SKM-1 treated with dmso at 0.1 percent for 144 hours (cell line): ENCODE data around the gene FRMD1.

Experiments used
- DNase-seq: peaks from one replicate; lab custom pipeline; 2025; ENCODE audit not compliant: unreplicated experiment; lab: John Stamatoyannopoulos, UW

The FRMD1 gene

DNA sequence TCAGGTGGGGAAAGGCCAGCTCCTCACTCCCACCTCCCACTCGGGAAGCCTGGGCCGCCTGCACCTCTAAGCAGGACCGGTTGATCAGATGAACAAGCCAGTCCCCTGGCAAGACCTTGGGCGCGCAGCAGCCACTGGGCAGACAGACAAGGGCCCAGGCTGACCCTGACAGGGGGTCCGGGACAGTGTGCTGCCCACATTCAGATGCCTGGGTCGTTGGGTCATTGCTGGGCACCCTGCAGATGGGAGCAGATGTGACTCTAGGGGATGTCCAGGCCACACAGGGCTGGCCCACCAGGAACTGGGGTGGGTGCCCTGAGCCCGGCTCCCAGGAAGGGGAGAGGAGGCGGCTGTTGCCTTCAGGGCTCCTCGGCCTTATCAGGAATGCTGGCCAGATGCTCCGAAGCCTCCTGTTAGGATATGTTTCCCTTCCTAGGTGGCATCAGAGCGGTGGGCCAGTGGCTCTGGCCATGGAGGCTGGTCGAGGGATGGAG is 17.3 kb upstream of the FRMD1 start:
- no peak for DNase-seq

DNA sequence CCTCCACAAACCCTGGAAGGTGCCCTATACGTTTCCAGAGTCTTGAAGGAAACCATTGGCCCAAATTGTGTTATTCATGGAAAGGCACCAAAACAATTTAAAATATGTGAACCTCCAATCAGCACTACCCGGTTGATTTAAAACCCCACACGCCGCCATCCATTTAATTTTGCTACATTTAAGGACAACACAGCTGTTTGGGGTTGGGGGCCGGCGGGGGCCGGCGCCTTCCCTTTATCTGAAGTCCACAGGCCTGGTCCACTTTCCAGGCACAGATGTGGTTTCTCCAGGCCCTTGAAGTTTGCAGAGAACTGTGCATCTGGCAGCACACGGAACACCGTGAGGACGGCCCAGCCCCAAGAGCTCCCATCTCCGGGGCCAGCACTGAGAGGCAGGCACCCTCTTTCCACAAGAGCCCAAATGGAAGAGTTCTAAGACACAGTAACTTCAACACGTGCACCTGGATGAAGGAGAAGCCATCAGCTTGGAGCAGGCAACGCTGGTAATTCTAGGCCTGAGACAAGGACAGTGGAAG is 16.8 kb upstream of the FRMD1 start:
- no peak for DNase-seq

DNA sequence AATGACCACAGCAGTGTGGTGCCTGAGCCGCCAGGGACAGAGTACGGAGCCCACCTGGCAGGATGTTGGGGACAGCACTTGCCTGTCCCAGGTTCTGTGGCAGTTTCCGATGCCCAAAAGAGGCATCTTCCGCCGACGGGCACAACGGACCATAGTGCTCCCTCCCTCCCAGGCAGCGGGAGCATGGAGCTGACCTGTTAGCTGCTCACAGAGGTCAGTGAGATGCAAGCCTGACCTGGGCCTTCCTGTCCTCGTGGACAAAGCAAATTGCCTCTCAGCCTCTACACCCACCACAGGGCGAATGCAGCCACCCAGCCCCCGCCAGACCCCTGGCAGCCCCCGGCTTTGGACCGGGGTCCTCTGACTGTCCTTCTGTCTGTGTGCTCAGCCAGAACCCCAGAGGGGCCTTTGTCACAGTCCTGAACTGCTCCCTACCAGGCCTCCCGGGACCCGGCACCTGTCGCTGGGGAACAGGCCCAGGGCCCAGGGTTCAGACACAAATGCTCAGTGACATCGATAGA is 16.2 kb upstream of the FRMD1 start:
- DNase-seq, result no peak

DNA sequence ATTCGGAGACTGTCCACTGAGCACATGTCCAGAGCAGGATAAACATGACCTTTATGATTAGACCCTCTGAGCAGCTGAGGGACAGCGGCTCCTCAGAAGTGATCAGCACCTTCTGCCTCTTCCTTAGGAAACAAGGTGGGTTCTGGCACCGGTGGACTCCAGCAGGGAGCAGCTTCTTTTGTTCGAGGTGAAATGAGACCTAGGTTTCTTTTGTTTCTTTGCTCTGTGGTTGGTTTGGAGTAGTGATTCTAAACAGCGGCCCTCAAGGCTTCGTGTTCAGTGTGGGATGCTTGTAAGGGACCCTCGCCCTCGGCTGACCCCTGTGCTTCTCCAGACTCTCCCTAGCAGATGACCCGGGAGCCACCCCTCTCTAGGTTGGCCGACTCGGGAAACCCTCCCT is 14.6 kb upstream of the FRMD1 start:
- no peak for DNase-seq

DNA sequence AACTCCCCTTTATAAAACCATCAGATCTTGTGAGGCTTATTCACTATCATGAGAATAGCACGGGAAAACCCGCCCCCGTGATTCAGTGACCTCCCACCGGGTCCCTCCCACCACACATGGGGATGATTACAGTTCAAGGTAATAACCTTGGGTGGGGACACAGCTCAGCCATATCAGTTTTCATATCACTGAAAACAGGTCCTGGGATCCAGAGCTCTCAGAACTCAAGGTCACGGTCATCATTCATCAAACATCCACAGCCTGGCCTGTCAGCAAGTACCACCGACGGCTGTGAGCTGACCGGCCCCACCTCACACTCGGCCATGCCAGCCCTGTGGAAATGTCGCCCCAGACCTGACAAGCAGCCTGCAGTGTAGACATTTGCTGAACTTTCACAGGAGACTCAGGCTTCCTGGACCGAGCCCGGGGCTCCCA is 14.1 kb upstream of the FRMD1 start:
- DNase-seq, result no peak

DNA sequence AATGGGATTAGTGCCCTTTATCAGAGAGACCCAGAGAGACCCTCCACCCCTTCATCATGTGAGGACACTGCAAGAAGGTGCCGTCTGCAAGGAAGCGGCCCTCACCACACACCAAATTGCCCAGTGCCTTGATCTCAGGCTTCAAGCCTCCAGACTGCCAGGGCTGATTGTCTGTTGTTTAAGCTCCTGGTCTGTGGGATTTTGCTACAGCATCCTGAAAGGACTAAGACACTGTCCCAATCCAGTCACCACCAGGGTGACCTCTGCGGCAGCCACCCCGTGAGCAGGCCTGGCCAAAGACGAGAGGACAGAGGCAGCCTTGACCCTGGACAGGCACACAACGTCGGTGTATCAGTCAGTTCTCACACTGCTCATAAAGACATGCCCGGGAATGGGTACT is 13.5 kb upstream of the FRMD1 start:
- DNase-seq, result no peak

DNA sequence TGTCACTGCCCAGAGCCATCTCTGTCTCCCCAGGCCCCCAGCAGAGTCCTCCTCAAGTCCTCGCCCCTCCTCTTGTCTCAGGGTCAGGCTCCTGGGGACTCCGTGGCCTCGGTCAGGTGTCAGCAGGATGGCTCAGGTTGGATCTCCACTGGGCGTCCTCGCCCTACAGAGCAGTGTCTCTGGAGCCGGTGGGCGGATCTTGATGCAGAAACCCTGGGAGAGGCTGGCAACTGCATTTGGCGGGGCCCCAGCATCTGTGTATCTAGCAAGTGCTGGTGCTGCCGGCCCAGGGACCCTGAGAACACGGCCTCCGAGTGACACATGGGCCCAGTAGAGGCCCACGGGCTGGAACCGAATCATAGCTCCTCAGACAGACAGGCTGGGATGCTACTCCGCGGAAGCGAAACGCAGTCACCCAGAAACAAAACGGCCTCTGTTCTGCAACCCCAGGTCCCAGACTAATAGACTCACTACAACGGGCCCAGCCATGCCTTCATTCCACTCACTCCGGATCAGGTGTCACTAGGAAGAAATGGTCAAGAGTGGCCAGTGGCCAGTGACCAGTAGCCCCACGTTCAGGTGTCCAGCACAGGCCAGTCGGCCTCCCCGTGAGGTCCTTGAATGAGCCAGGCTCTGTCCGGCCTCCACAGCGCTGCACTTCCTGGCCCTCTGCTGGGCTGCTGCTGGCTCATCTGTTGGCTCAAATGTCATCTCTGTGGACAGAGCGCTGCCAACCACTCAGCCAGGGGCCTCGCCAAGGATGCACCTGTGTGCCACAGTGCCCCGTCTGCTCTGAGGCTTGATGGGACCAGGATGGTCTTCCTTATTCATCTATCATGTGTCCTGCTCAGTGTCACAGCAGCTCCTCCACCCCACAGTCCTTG is 12.6 kb upstream of the FRMD1 start:
- no peak for DNase-seq

DNA sequence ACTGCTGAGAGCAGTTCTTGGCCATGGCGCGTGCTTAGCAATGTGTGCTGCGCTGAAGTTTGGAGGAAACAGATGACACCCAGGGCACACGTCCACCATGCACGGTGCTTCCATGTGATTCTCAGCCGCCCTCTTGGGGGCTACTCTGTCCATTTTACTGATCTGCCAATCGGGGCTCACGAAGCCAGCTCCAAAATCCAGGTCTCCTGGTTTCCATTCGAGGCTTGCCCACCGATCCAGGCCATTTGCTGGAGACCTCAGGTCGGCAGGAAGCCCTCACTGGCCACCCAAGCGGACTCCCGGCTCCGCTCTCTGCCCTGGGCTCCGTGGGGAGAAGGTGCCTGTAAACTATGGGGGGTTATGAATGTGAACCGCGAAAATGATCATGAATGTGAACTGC is 11.7 kb upstream of the FRMD1 start:
- DNase-seq, result no peak

DNA sequence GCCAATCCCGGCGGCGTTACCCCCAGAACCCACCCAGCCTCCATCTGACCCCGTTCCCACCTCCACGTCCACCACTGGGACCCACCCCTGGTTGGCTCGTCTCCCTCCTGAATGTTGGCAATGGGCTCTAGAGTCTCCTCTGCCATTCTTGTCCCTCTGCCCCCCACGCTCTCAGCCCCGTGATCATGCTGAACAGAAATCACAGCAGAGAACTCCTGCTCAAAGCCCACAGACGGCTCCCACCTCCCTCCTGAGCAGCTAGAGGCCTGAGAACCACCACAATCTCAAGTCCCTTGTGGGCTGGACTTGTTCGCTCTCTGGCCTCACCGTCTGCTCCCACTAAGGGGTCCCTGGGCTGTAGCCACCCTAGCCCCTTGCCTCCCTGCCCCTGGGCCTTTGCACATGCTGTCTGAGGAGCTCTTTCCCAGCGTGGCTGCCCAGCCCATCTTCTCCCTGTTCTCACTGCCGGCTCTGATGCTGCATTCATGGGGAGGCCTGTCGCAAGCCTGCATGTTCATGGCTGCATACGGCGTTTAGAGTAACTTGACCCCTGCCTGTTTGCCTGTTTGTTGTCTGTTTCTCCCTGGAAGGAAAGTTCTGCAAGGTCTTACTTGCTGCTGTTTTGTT is 11.2 kb upstream of the FRMD1 start:
- DNase-seq, result no peak

DNA sequence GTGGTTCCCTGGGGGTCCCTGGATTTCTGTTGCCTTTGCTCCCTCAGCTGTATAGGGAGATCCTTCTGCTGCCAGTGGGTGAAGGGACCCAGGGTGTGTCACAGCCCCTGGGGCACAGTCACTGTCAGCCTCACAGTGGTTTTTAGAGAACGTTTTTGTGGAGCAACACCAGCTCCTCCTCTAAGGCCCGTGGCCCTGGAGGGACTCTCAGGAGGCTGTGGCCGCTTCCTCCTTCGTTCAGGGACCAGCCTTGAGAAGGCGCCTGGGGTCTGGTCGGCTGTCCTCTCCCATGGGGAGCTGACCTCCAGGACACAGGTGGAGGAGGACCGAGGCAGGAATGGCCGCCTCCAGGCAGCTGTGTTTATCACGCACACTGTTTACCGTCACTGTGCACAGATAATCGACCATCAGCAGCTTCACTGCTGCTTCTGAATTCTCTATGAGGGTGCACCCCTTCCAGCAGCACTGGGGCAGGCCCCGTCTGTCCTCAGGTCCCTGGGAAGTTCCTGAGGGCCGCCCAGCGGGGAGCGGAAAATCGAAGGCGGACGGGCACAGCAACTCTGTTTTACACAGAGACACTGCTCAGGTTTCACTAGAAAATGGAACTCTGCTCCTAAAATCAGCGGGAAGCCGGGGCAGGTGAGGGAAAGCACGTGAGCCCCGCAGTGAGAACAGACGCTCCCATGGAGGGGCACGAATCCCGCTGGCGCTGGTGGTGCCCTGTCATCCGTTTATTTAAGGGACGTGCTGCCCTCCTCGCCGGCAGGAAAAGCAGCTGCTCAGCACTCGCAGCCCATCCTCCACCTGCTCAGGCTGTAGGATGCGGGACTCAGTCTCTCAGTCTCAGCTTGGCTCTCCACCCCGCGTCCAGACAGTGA is 10.4 kb upstream of the FRMD1 start:
- DNase-seq, result no peak

DNA sequence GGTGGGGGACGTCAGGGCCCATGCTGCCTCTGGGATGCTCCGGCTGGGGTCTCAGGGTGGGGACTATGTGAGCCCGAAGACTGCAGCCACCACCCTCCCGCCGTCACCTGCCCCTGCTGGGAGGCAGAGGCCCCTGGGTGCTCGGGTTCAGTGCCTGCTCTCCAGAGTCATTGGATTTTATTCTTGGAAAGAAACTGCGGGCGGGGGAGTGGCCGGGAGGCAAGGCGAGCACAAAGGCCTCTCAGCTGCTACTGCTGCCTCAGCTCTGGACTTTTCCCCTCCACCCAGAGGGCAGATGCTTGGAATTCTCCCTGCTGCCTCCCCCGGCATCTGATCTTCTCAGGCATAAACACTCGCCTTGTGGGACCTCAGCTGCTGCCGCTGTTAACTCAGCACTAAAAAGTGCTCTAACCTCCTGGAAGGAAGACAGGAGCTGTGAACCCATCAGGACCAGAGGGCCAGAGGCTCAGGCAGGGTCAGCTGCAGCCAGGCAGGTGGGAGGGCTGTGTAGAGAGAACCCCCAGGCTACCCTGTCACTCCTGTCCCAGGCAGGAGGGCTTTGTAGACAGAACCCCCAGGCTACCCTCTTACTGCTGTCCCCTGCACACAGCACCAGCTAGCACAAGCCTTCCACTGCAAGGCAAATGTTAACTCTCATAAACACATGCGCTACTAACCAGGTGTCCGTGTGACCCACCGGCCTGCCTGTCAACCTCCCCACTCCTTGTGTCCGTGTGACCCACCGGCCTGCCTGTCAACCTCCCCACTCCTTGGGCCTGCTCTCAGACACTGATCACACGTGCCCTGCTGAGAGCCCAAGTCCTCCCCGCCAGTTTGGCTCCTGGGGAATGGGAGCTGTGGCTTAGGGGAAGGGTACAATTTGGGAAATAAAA is 9.4 kb upstream of the FRMD1 start:
- DNase-seq, result no peak

DNA sequence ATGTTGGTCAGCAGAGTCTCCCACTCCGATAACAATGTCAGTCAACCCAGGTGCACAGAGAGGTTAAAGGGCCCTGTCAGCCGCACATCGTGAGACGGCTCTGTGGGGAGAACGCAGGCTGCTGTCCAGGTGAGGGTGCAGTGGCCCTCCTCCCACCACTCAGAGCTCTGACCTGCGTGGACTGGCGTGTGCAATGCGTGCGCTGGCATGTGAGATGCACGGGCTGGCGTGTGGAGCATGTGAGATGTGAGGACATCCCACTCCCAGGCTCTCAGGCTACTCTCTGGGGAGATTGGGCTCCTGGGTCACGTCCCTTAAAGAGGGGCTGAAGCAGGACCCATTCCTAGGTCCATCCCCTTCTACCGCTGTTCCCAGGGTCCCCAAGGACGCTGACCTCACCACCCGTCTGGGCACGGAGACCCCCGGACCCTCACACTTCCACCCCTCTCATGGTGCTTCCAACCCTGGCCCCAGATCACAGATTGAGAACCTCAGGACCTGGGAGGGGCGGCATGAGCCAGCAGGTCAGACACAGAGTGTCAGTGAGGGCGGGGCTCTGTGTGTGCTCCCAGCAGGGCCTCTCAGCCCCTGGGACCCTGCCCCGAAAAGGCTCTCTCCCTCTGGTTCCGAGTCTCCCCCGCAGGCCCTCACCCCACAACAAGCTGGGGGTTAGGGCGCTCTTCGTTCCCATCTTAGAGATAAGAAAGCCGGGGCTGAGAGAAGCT is 8.6 kb upstream of the FRMD1 start:
- no peak for DNase-seq

DNA sequence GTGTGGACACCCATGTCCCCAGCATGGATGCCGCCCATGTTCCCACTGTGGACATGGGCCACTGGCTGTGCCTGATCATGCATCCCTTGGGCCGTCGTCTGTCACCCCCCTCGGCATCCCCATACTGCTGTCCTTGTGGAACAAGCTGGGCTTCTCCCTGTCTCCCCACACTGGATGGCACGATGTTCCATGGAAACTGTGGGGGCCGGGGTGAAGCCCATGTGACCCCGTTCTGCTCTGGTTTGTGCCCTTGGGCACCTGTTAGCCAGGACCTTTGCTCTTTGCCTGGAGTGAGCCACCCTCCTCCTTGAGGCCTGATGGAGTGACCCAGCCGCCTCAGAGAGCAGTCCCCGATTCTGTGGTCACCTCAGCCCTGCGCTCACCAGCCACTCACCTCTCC is 7.6 kb upstream of the FRMD1 start:
- no peak for DNase-seq

DNA sequence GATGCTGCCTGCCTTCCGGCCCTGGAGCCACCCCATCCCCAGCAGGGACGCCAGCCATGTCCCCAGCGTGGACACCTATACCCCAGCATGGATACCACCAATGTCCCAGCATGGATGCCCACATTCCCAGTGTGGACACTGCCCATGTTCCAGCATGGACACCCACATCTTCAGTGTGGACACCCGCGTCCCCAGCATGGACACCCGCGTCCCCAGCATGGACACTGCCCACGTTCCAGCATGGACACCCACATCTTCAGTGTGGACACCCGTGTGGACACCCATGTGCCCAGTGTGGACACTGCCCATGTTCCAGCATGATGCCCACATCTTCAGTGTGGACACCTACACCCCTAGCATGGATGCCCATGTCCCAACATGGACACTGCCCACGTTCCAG is 7.1 kb upstream of the FRMD1 start:
- DNase-seq, result no peak

DNA sequence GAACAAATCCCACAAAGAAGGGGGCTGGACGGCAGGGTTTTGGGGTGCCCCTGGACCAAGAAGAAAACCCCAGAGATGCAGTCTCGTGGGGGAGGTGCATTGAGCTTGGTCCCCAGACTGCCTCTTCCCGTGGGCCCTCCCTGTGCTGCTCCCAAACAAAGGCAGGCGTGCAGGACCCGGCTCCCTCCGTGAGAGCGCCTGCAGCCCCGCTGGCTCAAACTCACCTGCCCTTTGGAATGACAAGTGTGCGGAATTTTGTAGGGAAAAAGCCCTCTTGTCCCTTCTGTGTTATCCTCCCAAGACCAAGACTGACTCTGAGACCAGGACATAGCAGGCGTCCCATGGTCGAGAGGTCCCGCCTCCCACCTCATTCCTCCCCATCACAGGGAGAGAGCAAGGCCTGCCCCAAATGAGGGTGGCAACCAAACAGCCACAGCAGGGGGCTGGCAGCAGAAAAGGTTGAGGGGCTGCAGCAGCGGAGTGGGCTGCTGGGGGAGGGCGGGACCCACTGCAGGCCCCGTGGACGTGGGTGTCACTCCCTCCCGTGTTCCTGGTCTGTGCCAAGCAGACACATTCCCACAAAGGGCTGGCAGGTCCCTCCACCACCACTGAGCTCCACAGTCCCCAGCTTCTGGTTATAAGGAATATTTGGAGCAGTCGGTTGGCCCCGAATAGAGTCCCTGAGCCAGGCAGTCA is 5.6 kb upstream of the FRMD1 start:
- no peak for DNase-seq

DNA sequence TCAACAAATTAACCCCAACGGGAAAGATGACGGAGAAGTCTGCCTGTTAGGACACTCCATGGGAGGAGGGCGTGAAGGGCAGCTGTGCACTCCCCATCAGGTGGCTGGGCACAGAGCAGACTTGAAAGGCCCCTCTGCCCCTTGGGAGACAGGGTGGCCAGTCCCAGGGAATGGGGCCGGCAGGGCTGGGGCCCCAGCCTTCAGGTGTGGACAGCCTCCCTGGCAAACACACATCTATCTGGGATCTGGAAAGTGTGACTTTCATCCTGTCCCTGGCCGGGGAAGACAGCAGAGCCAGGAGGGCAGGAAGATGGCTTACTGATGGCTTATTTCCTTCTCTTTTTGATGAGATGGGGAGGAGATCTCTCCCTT is 4.5 kb upstream of the FRMD1 start:
- no peak for DNase-seq

DNA sequence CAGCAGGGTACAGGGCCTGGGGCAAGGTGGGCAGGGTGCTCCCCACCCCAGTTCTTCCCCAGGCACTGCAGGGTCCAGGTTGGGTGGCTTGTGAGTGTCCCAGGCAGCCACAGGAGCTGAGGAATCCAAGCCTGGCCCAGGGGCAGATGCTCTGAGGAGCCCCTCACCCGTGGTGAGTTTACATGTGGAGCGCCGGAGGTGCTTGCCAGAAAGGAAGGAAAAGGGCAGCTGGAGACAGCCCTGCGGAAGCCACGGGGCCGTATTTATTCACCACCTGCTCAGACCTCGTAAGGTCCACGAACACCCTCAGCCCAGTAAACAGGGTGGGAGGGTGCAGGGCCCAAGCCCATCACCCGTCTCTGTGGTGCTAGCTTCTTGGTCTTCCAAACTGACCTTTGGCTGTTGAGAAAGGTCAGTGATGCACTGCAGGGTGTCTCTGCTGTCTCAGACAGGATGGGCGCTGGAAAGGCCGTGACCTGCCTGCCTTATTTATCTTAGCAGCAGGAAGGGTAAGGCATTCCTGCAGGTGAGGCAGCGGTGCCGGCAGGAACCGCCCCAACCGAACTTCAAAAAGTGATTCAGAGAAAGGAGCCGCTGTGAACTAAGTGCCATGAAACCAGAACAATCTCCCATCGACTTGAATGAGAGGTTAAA is 4.0 kb upstream of the FRMD1 start:
- DNase-seq, result no peak

DNA sequence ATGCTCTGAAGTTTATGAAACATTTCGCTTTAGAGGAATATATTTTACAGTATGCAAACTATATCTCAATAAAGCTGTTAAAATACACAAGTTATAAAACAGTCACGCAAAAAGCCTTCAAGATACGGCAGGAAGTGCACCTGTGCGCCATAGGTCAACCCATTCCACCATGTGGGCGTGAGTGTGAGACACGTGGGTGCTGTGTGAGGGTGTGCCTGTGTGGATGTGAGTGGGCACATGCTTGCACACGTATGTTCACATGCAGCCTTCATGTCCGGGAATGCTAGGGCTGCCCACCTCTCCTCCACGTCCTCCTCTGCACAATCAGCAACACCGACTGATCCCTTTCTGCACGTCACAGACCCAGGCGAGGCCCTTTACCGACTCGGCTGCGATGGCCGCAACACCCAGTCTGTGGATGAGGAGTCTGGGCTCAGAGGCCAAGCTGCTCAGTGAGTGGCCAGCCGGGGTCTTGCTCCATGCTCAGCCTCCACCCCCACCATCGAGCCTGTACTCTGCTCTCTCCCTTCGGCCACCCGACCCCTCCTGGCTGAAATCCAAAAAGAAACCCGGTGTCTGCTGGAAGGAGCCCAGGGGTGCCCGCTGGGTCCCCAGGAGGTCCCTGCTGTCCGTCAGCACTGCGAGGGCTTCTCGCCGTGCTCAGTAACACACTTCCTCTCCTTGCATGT is 3.0 kb upstream of the FRMD1 start:
- no peak for DNase-seq
